Subcutaneous adipose tissue (tissue), 4 donors: ENCODE data around the gene CTCF. TPM values are rescaled to one million over a fixed set of nuclear protein-coding genes. Genes with fewer than 3 reads are reported as not detected.

Source experiments
- CTCF ChIP-seq: fragments of 450-650 bp; IDR thresholded peaks from one replicate; pipeline ENCODE4 v1.5.1; 2016; ENCODE audit warnings: low read depth, mild to moderate bottlenecking, control low read depth, antibody characterized with exemption, moderate library complexity
- total RNA-seq, 4 donors: library from RNA; depleted of rRNA; stranded (reverse); fragments of >200 nt; gene quantifications; one replicate each; pipeline ENCODE4 v1.1.0, GENCODE V29; 2016

The CTCF gene
- total RNA-seq, 4 donors from 2014 or later = 22.9 to 43.7 (median 29.3) TPM

- no peak for TF ChIP-seq CTCF
Measured at GRCh38 chr16:67644038-67644437, 81.7 kb downstream of the CTCF start.

GRCh38 chr16:67645397-67646121 is 83.2 kb downstream of the CTCF start:
- no peak for TF ChIP-seq CTCF

GRCh38 chr16:67647111-67647651 is 84.9 kb downstream of the CTCF start:
- TF ChIP-seq CTCF = no peak

GRCh38 chr16:67647681-67648080 is 85.4 kb downstream of the CTCF start:
- no peak for TF ChIP-seq CTCF

- no peak for TF ChIP-seq CTCF
Measured at GRCh38 chr16:67648088-67648763, 85.9 kb downstream of the CTCF start.

GRCh38 chr16:67648764-67649407 is 86.6 kb downstream of the CTCF start:
- TF ChIP-seq CTCF = no peak

- TF ChIP-seq CTCF = no peak
Measured at GRCh38 chr16:67649494-67649931, 87.2 kb downstream of the CTCF start.
